K562 (cell line): ENCODE measurements around the gene SNRPA. TPM values are rescaled to one million over a fixed set of nuclear protein-coding genes. Genes with fewer than 3 reads are reported as not detected.

ENCODE experiments used
- ARNT ChIP-seq, 2 experiments: fragments of 450-650 bp; IDR thresholded peaks; 2 replicates each; pipeline ENCODE4 v1.6.1; 2016; ENCODE audit warnings: mild to moderate bottlenecking in 1 of 2
- BDP1 ChIP-seq: IDR thresholded peaks from 3 replicates; pipeline ENCODE4 v1.6.1; 2011; ENCODE audit not compliant: insufficient read length, insufficient read depth
- ETV1 ChIP-seq: fragments of 450-650 bp; conservative IDR thresholded peaks from 2 replicates; pipeline ENCODE4 v1.6.1; 2016; ENCODE audit warnings: missing genetic modification characterization, control low read depth, low read depth, missing compliant biosample characterization
- HDAC3 ChIP-seq: fragments of 450-650 bp; IDR thresholded peaks from 2 replicates; pipeline ENCODE4 v1.6.1; 2018; ENCODE audit warnings: borderline replicate concordance, mild to moderate bottlenecking, moderate library complexity; ENCODE audit not compliant: partially characterized antibody
- IRF1 ChIP-seq: sonication (generic); formaldehyde crosslinking; IDR thresholded peaks from 2 replicates; pipeline ENCODE4 v1.8.0; 2022; ENCODE audit warnings: missing genetic modification reagents, mild to moderate bottlenecking, borderline replicate concordance
- KAT2B ChIP-seq: IDR thresholded peaks from one replicate; pipeline ENCODE4 v1.6.1; 2012; ENCODE audit warnings: low read depth, mild to moderate bottlenecking, control low read depth, inconsistent platforms, low read length, moderate library complexity
- LCOR ChIP-seq: sonication (generic); formaldehyde crosslinking; IDR thresholded peaks from 2 replicates; pipeline ENCODE4 v1.8.0; 2022; ENCODE audit warnings: mild to moderate bottlenecking, missing genetic modification reagents
- MCM5 ChIP-seq: fragments of 450-650 bp; IDR thresholded peaks from 2 replicates; pipeline ENCODE4 v1.6.1; 2016; ENCODE audit warnings: low read depth
- NFIC ChIP-seq: fragments of 450-650 bp; IDR thresholded peaks from 2 replicates; pipeline ENCODE4 v1.6.1; 2017; ENCODE audit warnings: mild to moderate bottlenecking, inconsistent platforms
- PML ChIP-seq: IDR thresholded peaks from 2 replicates; pipeline ENCODE4 v1.6.1; 2012; ENCODE audit warnings: low read length, inconsistent platforms
- POLR2H ChIP-seq: IDR thresholded peaks from 2 replicates; pipeline ENCODE4 v1.6.1; 2016; ENCODE audit warnings: missing genetic modification characterization, low read depth, mild to moderate bottlenecking, control low read depth, missing compliant biosample characterization, moderate library complexity
- PRDM10 ChIP-seq: fragments of 450-650 bp; IDR thresholded peaks from 2 replicates; pipeline ENCODE4 v1.6.1; 2018; ENCODE audit not compliant: partially characterized antibody
- RAD21 ChIP-seq, 2 experiments: fragments of 250-450 bp in 1 of 2; fragments of 450-650 bp in 1 of 2; sonication (Bioruptor Pico) in 1 of 2; formaldehyde crosslinking in 1 of 2; IDR thresholded peaks in 1 of 2; conservative IDR thresholded peaks in 1 of 2; 2 replicates each; pipeline versions ENCODE4 v1.4.0 to v1.8.0; 2020 to 2022; ENCODE audit warnings: mild to moderate bottlenecking in 2 of 2, moderate library complexity in 1 of 2
- U2AF1 ChIP-seq: fragments of 200-400 bp; formaldehyde crosslinking; optimal IDR thresholded peaks from 2 replicates; pipeline ENCODE3; 2017; ENCODE audit warnings: mild to moderate bottlenecking, low read depth, low read length, moderate library complexity
- ZNF444 ChIP-seq: fragments of 250-450 bp; sonication (Bioruptor Pico); IDR thresholded peaks from 2 replicates; pipeline ENCODE4 v1.4.0; 2020; ENCODE audit warnings: mild to moderate bottlenecking, moderate library complexity
- ZZZ3 ChIP-seq: fragments of 450-650 bp; IDR thresholded peaks from 2 replicates; pipeline ENCODE4 v1.6.1; 2016; ENCODE audit warnings: antibody characterized with exemption, mild to moderate bottlenecking, moderate library complexity
- polyA plus RNA-seq, 8 experiments: library from polyadenylated mRNA; depleted of rRNA in 4 of 8; stranded (reverse) in 5 of 8; unstranded in 3 of 8; fragments of >200 nt; fragmentation: Nextera tagmentation in 2 of 8; fragmentation: Illumina TruSeq in 1 of 8; extraction: Ambion mirVana in 2 of 8; extraction: Trizol in 1 of 8; gene quantifications; 2 replicates each; pipeline versions ENCODE4 v1.2.1 to v1.2.3, GENCODE V29; 2011 to 2014; ENCODE audit warnings: inconsistent platforms in 1 of 8, missing spikeins in 1 of 8
- total RNA-seq, 7 experiments: library from RNA; depleted of rRNA in 6 of 7; stranded (reverse); fragments of >200 nt in 6 of 7; fragmentation: Illumina TruSeq in 2 of 7; extraction: Trizol in 2 of 7; gene quantifications; 2 replicates each; pipeline versions ENCODE4 v1.2.1 to v1.2.3, GENCODE V29; 2011 to 2021; ENCODE audit warnings: low replicate concordance in 1 of 7
- TF ChIP-seq, protein P1 (sequence below): sonication (generic); formaldehyde crosslinking; IDR thresholded peaks from 2 replicates; pipeline ENCODE4 v1.8.0; 2022; ENCODE audit warnings: mild to moderate bottlenecking, low read depth, missing genetic modification reagents
- TF ChIP-seq, protein P2 (sequence below): fragments of 450-650 bp; IDR thresholded peaks from 2 replicates; pipeline ENCODE4 v1.6.1; 2016; ENCODE audit warnings: missing biosample characterization, missing genetic modification characterization
- TF ChIP-seq, protein P3 (sequence below): fragments of 250-450 bp; sonication (Bioruptor Pico); IDR thresholded peaks from 2 replicates; pipeline ENCODE4 v1.4.0; 2020; ENCODE audit warnings: borderline replicate concordance

SNRPA gene
- total and polyA plus RNA-seq, 9 of the 15 experiments (the other 6 are each of a cell fraction or from before 2014, with no cell fraction given) = 16.3 to 311 (median 193) TPM

DNA sequence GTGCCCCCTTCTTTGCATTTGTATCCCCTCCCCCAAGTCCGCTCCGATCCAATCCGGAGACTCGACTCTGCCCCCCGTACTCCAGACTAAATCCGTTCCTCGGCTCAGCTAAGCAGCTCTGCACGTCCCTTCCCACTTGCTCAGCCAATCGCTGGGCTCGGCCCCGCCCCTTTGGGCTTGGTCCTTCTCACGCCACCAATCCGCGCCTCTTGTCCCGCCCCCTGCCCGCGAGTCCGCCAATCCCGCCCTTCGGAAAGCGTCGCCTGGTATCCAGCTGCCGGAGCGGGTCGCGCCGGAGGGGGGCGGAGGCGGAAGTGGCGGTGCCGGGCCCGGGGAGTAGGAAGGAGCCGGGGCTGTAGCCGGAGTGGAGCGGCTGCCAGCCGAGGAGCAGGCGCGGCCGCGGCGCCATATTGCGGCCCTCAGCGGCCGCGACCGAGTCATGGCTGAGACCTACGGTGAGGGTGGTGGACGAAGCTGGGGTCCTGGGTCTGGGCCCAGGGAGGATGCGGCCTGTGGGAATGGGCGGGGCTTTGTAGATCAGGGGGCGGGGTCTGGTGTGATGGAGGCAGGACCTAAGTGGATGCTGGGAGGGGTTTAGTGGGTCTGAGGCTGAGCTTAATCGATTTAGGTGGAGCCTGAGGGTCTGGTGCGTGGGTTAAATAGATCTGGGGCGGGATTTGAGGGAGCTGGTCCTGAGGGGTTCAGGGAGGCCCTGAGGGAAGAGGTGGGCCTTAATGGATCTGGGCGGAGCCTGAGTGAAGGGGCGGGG is 27.1 kb downstream of the SNRPA start, which contains the start of gene RAB4B (continued):
- TF ChIP-seq, protein P1, sequence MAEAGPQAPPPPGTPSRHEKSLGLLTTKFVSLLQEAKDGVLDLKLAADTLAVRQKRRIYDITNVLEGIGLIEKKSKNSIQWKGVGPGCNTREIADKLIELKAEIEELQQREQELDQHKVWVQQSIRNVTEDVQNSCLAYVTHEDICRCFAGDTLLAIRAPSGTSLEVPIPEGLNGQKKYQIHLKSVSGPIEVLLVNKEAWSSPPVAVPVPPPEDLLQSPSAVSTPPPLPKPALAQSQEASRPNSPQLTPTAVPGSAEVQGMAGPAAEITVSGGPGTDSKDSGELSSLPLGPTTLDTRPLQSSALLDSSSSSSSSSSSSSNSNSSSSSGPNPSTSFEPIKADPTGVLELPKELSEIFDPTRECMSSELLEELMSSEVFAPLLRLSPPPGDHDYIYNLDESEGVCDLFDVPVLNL = no peak
- TF ChIP-seq, protein P2, sequence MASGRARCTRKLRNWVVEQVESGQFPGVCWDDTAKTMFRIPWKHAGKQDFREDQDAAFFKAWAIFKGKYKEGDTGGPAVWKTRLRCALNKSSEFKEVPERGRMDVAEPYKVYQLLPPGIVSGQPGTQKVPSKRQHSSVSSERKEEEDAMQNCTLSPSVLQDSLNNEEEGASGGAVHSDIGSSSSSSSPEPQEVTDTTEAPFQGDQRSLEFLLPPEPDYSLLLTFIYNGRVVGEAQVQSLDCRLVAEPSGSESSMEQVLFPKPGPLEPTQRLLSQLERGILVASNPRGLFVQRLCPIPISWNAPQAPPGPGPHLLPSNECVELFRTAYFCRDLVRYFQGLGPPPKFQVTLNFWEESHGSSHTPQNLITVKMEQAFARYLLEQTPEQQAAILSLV (tag) = no peak
- no peak for TF ChIP-seq ZNF444 (CRISPR knock-in tag)
- TF ChIP-seq MCM5 = no peak
- no peak; the same call in 1 of the 2 replicates for TF ChIP-seq NFIC
- peak; percentile 44; the same call in 1 of the 2 replicates for TF ChIP-seq POLR2H (tag)
- TF ChIP-seq U2AF1 = no peak
- TF ChIP-seq PRDM10 = peak; percentile 63
- TF ChIP-seq PML = no peak; the same call in 1 of the 2 replicates
- TF ChIP-seq IRF1 (CRISPR knock-in tag) = no peak
- TF ChIP-seq LCOR (CRISPR knock-in tag) = 0 out of 2 replicates have a peak, but pooled peaks have one; percentile 17
- TF ChIP-seq, protein P3, sequence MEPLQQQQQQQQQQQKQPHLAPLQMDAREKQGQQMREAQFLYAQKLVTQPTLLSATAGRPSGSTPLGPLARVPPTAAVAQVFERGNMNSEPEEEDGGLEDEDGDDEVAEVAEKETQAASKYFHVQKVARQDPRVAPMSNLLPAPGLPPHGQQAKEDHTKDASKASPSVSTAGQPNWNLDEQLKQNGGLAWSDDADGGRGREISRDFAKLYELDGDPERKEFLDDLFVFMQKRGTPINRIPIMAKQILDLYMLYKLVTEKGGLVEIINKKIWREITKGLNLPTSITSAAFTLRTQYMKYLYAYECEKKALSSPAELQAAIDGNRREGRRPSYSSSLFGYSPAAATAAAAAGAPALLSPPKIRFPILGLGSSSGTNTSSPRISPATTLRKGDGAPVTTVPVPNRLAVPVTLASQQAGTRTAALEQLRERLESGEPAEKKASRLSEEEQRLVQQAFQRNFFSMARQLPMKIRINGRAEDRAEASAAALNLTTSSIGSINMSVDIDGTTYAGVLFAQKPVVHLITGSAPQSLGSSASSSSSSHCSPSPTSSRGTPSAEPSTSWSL (CRISPR knock-in tag) = no peak
- no peak for TF ChIP-seq ZZZ3
- TF ChIP-seq KAT2B = no peak
- TF ChIP-seq BDP1 = no peak
- TF ChIP-seq ARNT (IDR thresholded peaks at IDR 0.05) = no peak; a peak in 1 of 4 replicates
- no peak; the same call in 1 of the 2 replicates for TF ChIP-seq ETV1 (tag)
- no peak for TF ChIP-seq HDAC3
- TF ChIP-seq RAD21 (CRISPR knock-in tag; conservative IDR thresholded peaks at IDR 0.05 in 1 of 2, IDR thresholded peaks at IDR 0.05 in 1 of 2) = no peak
